Measurements from ENCODE around the gene FAM222B.

GRCh38 chr17:28707339-28707720 lies 135.3 kb downstream of the FAM222B start:
- TF ChIP-seq POLR2A (IDR thresholded peaks at IDR 0.05), result no peak
- TF ChIP-seq CTCF (IDR thresholded peaks at IDR 0.05), result no peak

Data from heart left ventricle (tissue), 13 donors.